HepG2 (cell line): Measurements from ENCODE around the gene JMJD6. TPM values are rescaled to one million over a fixed set of nuclear protein-coding genes. Genes with fewer than 3 reads are reported as not detected.

Experiments
- AKAP8 ChIP-seq: sonication (generic); formaldehyde crosslinking; IDR thresholded peaks from 2 replicates; pipeline ENCODE4 v1.5.1; 2020; ENCODE audit warnings: mild to moderate bottlenecking, missing genetic modification reagents
- BCL6 ChIP-seq: IDR thresholded peaks from 2 replicates; pipeline ENCODE4 v1.6.1; 2016; ENCODE audit warnings: missing genetic modification reagents, missing compliant biosample characterization
- EP300 ChIP-seq, 3 experiments: sonication (generic) in 1 of 3; formaldehyde crosslinking in 1 of 3; IDR thresholded peaks; 2 replicates each; pipeline versions ENCODE4 v1.5.1 to v1.6.1; 2011 to 2020; ENCODE audit warnings: low read depth in 2 of 3, low read length in 2 of 3, borderline replicate concordance in 1 of 3, improper control_type of control experiment in 1 of 3, mild to moderate bottlenecking in 1 of 3, missing genetic modification reagents in 1 of 3, moderate library complexity in 1 of 3
- GZF1 ChIP-seq: sonication (generic); formaldehyde crosslinking; IDR thresholded peaks from 2 replicates; pipeline ENCODE4 v1.5.1; 2020; ENCODE audit warnings: mild to moderate bottlenecking, missing genetic modification reagents
- HES4 ChIP-seq: sonication (generic); formaldehyde crosslinking; IDR thresholded peaks from 2 replicates; pipeline ENCODE4 v1.9.0; 2021; ENCODE audit warnings: mild to moderate bottlenecking, missing genetic modification reagents, borderline replicate concordance
- ISX ChIP-seq: sonication (generic); formaldehyde crosslinking; conservative IDR thresholded peaks from 2 replicates; pipeline ENCODE4 v1.5.0; 2020; ENCODE audit warnings: missing genetic modification reagents
- JARID2 ChIP-seq: sonication (generic); formaldehyde crosslinking; IDR thresholded peaks from 2 replicates; pipeline ENCODE4 v1.8.1; 2023; ENCODE audit warnings: missing genetic modification reagents, inconsistent platforms; ENCODE audit not compliant: insufficient replicate concordance
- ONECUT2 ChIP-seq: sonication (generic); formaldehyde crosslinking; IDR thresholded peaks from 2 replicates; pipeline ENCODE4 v1.4.0; 2020; ENCODE audit warnings: missing genetic modification reagents
- PCBP2 ChIP-seq: fragments of 200-400 bp; formaldehyde crosslinking; optimal IDR thresholded peaks from 2 replicates; pipeline ENCODE3; 2018; ENCODE audit warnings: low read length, low read depth; ENCODE audit not compliant: poor library complexity, severe bottlenecking
- RXRB ChIP-seq: IDR thresholded peaks from 2 replicates; pipeline ENCODE4 v1.6.1; 2016; ENCODE audit warnings: borderline replicate concordance, missing genetic modification reagents, missing compliant biosample characterization
- SMAD1 ChIP-seq: sonication (generic); formaldehyde crosslinking; IDR thresholded peaks from 2 replicates; pipeline ENCODE4 v1.4.0; 2020; ENCODE audit warnings: missing genetic modification reagents, low read depth, mild to moderate bottlenecking, borderline replicate concordance
- SMAD3 ChIP-seq: sonication (generic); formaldehyde crosslinking; IDR thresholded peaks from 2 replicates; pipeline ENCODE4 v1.4.0; 2020; ENCODE audit warnings: missing genetic modification reagents
- SMARCC2 ChIP-seq: fragments of 450-650 bp; IDR thresholded peaks from 2 replicates; pipeline ENCODE4 v1.6.1; 2017; ENCODE audit warnings: antibody characterized with exemption, mild to moderate bottlenecking
- SP2 ChIP-seq: sonication (generic); formaldehyde crosslinking; IDR thresholded peaks from 2 replicates; pipeline ENCODE4 v1.5.1; 2020; ENCODE audit warnings: mild to moderate bottlenecking, missing genetic modification reagents
- TFAP4 ChIP-seq: sonication (generic); IDR thresholded peaks from 2 replicates; pipeline ENCODE4 v1.6.1; 2016; ENCODE audit warnings: low read depth, borderline replicate concordance
- TFDP2 ChIP-seq: sonication (generic); formaldehyde crosslinking; IDR thresholded peaks from 2 replicates; pipeline ENCODE4 v1.4.0; 2020; ENCODE audit warnings: missing genetic modification reagents
- ZBTB26 ChIP-seq: IDR thresholded peaks from 2 replicates; pipeline ENCODE4 v1.6.1; 2016; ENCODE audit warnings: missing compliant biosample characterization, missing genetic modification reagents, borderline replicate concordance
- ZKSCAN8 ChIP-seq: IDR thresholded peaks from 2 replicates; pipeline ENCODE4 v1.6.1; 2016; ENCODE audit warnings: borderline replicate concordance, missing genetic modification reagents, missing compliant biosample characterization
- ZNF143 ChIP-seq: sonication (generic); formaldehyde crosslinking; IDR thresholded peaks from 2 replicates; pipeline ENCODE4 v1.4.0; 2020; ENCODE audit warnings: missing genetic modification reagents
- ZNF224 ChIP-seq: sonication (generic); formaldehyde crosslinking; IDR thresholded peaks from 2 replicates; pipeline ENCODE4 v1.5.0; 2020; ENCODE audit warnings: mild to moderate bottlenecking, missing genetic modification reagents
- ZNF264 ChIP-seq: sonication (generic); formaldehyde crosslinking; IDR thresholded peaks from 2 replicates; pipeline ENCODE4 v1.4.0; 2020; ENCODE audit warnings: missing genetic modification reagents
- ZNF709 ChIP-seq: sonication (generic); formaldehyde crosslinking; IDR thresholded peaks from 2 replicates; pipeline ENCODE4 v1.5.0; 2020; ENCODE audit warnings: mild to moderate bottlenecking, missing genetic modification reagents
- ZSCAN9 ChIP-seq: IDR thresholded peaks from 2 replicates; pipeline ENCODE4 v1.6.1; 2016; ENCODE audit warnings: borderline replicate concordance
- ZZZ3 ChIP-seq: sonication (generic); formaldehyde crosslinking; IDR thresholded peaks from 2 replicates; pipeline ENCODE4 v1.4.0; 2020; ENCODE audit warnings: missing genetic modification reagents, mild to moderate bottlenecking, borderline replicate concordance
- polyA plus RNA-seq, 8 experiments: library from polyadenylated mRNA; depleted of rRNA in 3 of 8; stranded (reverse) in 7 of 8; unstranded in 1 of 8; fragments of >200 nt; fragmentation: Illumina TruSeq in 4 of 8; extraction: Trizol in 4 of 8; gene quantifications; 2 replicates each; pipeline versions ENCODE4 v1.2.1 to v1.2.3, GENCODE V29; 2011 to 2016; ENCODE audit warnings: low read depth in 4 of 8, missing spikeins in 1 of 8, mixed read lengths in 1 of 8; ENCODE audit not compliant: insufficient read depth in 1 of 8
- total RNA-seq, 5 experiments: library from RNA; depleted of rRNA; stranded (reverse); fragments of >200 nt; fragmentation: Illumina TruSeq; extraction: Trizol; gene quantifications; 2 replicates each; pipeline ENCODE4 v1.2.3, GENCODE V29; 2016; ENCODE audit warnings: low read depth in 1 of 5
- TF ChIP-seq, protein P1 (sequence below): IDR thresholded peaks from 2 replicates; pipeline ENCODE4 v1.6.1; 2012; ENCODE audit warnings: inconsistent platforms
- TF ChIP-seq, protein P2 (sequence below): sonication (generic); formaldehyde crosslinking; IDR thresholded peaks from 2 replicates; pipeline ENCODE4 v1.4.0; 2020; ENCODE audit warnings: missing genetic modification reagents

Gene JMJD6
- total and polyA plus RNA-seq, 2 of the 13 experiments (the other 11 are each of a cell fraction or from before 2014, with no cell fraction given), result 33.6 to 41.0 TPM

- TF ChIP-seq ZNF143 (CRISPR knock-in tag) (no peak), ZSCAN9 (CRISPR knock-in tag) (no peak), BCL6 (CRISPR knock-in tag) (no peak), ZZZ3 (CRISPR knock-in tag) (no peak), AKAP8 (no peak), EP300 (IDR thresholded peaks at IDR 0.05; ENCODE audit: low read depth in 2 of 2, low read length in 2 of 2) (no peak), EP300 (CRISPR knock-in tag; IDR thresholded peaks at IDR 0.05; ENCODE audit: borderline replicate concordance) (no peak), ZNF709 (peak; percentile 37; the same call in 1 of the 2 replicates), ZNF264 (CRISPR knock-in tag) (no peak), ZKSCAN8 (CRISPR knock-in tag) (no peak), GZF1 (CRISPR knock-in tag) (no peak), TFDP2 (CRISPR knock-in tag) (no peak), PCBP2 (no peak), ONECUT2 (CRISPR knock-in tag) (no peak), RXRB (CRISPR knock-in tag) (no peak), TFAP4 (0 out of 2 replicates have a peak, but pooled peaks have one; percentile 13), ZNF224 (no peak; the same call in none of the 2 replicates), SMARCC2 (no peak), ZBTB26 (CRISPR knock-in tag) (no peak), SP2 (CRISPR knock-in tag) (no peak), ISX (CRISPR knock-in tag) (no peak), SMAD3 (CRISPR knock-in tag) (no peak), JARID2 (CRISPR knock-in tag) (no peak), SMAD1 (no peak), HES4 (no peak)
- TF ChIP-seq, protein P1, sequence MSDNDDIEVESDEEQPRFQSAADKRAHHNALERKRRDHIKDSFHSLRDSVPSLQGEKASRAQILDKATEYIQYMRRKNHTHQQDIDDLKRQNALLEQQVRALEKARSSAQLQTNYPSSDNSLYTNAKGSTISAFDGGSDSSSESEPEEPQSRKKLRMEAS, result peak; percentile 65; the same call in 1 of the 2 replicates
- TF ChIP-seq, protein P2, sequence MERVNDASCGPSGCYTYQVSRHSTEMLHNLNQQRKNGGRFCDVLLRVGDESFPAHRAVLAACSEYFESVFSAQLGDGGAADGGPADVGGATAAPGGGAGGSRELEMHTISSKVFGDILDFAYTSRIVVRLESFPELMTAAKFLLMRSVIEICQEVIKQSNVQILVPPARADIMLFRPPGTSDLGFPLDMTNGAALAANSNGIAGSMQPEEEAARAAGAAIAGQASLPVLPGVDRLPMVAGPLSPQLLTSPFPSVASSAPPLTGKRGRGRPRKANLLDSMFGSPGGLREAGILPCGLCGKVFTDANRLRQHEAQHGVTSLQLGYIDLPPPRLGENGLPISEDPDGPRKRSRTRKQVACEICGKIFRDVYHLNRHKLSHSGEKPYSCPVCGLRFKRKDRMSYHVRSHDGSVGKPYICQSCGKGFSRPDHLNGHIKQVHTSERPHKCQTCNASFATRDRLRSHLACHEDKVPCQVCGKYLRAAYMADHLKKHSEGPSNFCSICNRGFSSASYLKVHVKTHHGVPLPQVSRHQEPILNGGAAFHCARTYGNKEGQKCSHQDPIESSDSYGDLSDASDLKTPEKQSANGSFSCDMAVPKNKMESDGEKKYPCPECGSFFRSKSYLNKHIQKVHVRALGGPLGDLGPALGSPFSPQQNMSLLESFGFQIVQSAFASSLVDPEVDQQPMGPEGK (CRISPR knock-in tag), result peak; percentile 90
Observed at GRCh38 chr17:76725580-76726230, 701 bp downstream of the JMJD6 start (continued).
